ENCODE results near the gene NSMCE3.
A peak's percentile ranks its signal among the peaks of the same experiment; 100 is the strongest.
"Not testable (repeated sequence)": the region's sequence is repeated elsewhere in the genome, so short reads cannot be mapped to it uniquely, and the experiment has no call there.

NSMCE3 gene

GRCh38 chr15:29268706-29269484, 727 bp downstream of the NSMCE3 start:
- peak; percentile 38 for DNase-seq

DNA sequence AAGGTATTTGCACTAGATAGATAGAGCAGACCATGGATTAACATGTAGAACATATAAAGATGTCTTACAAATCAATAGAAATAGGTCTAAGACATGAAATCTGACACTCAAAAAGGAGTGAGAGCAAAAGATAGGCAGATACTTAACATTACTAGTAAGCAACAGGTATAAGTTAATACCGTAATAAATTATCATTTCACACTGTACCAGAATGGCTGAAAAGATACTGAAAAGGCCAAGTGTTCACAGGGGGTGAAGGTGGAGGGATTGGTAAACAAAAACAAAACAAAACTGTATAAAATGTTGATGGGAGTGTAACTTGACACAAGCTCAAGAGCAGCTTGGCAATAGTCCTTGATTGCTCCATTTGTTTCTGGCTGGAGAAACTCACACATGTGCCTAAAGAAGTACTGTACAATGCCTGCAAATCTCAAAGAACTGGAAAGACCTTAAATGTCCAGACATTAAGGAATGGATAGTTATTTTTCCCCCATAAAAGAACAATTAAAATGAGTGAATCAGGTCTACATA, 3.5 kb downstream of the NSMCE3 start:
- DNase-seq, result no peak

GRCh38 chr15:29263289-29263688, 6.3 kb downstream of the NSMCE3 start:
- DNase-seq, result no peak

DNA sequence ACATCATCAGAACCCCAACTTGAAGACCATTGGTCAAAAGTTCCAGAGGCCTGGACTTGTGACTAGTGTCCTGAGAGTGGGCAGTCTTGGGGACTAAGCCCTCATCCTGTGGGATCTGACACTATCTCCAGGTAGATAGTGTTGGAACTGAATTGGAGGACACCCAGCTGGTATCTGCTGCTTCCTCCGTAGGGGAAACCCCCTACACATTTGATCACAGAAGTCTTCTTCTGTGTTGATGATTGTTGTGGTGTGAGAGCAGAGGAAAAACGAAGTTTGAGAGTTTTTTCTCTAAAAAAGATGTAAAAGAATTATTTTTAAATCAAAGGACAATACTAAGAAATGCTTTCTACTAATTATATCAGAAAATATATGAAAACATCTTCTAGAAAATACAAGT, 6.9 kb downstream of the NSMCE3 start:
- DNase-seq, result no peak

DNA sequence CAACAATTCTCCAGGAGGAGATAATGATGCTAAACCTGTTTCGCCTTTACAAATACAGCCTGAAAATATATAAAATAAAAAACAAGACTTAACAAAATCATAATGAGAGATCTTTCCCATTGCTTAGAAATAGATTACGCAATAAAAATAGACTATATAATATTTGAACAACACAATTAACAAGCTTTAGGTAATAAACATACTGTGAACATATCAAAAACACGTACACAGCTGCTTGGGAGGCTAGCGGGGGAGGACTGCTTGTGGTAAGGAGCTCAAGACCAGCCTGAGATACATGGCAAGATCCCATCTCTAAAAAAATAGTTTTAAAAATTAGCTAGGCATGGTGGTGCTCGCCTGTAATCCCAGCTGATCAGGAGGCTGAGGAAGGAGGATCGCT, 8.7 kb downstream of the NSMCE3 start:
- DNase-seq, result no peak

- DNase-seq, result no peak
Measured at GRCh38 chr15:29259233-29259632, 10.4 kb downstream of the NSMCE3 start.

- no peak for DNase-seq
Measured at GRCh38 chr15:29252234-29252633, 17.4 kb downstream of the NSMCE3 start.

DNA sequence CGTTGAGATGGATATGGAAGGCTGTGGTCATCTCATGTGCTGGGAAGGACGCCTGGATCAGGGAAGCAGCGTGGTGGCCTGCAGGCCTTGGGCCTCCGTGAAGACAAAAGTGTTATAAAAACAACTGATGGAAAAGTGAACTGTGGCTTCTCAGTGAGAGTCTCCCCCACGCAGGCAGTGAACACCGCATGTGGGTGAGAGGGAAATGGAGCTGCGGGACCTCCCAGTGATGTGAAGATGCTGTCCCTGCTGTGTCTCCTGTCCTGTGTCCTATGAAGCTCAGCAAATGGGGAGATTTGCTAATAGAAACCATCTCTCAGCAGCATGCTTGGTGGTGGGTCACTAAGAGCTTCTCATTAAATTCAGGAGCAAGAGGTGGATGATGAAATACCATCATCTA, 25.1 kb downstream of the NSMCE3 start:
- DNase-seq, result no peak

GRCh38 chr15:29244123-29244522, 25.5 kb downstream of the NSMCE3 start:
- DNase-seq, result no peak

GRCh38 chr15:29242456-29243242, 27.0 kb downstream of the NSMCE3 start:
- DNase-seq, result no peak

GRCh38 chr15:29241207-29241606, 28.4 kb downstream of the NSMCE3 start:
- no peak for DNase-seq

- DNase-seq, result no peak
Measured at GRCh38 chr15:29239395-29239794, 30.2 kb downstream of the NSMCE3 start.

DNA sequence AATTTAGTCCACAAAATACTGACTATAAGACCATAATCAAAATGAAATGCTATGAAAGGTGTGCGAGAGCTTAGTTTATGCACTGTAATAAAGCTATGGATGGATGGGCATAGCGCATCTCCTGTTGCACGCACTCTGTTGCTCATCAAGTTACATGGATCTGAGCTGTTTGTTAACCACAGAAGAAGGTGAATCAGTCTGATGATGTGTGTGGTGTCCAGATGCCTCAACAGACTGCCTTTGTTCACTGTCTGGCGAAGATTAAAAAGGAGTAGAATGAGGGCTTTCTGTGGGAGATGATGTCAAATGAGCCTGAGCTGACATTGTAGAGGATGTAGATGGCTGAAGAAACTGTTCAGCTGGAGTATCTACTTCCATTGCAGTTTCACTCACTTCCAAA, 36.1 kb downstream of the NSMCE3 start:
- DNase-seq, result no peak

DNA sequence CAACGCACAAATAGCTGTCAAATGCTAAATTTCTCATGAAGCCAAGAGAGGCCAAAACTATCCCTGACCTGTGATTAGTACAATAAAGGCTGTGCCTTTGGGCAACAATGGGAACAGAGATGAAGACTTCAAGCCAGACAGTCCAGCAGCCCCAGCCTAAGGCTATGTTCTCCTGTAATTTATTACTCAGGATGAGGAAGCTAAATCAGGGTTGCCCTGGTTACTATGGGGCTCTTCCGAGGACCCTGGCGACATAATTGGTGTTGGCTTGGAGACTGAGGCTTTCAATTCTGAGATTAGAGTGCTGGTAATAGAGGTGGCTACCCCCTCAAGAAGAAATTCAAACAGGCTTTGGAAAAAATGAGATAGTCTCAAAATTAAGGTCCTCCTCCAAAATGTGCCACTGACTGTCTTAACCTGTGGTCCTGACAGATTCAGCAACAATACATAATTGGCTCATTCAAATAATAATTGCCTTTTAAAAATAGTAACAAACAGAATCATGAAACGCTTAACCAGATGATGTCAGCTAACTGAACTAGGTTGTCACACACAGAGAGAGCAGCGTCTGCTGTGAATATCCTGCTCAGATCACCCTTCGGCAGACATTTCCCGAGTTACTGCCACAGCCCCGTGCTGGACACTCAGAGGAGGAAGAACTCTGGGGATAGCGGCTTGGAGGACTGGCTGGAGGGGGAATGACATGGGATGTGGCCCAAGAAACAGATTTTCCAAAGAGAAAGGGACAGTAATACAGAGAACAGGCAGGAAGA, 43.0 kb downstream of the NSMCE3 start:
- no peak for DNase-seq

DNA sequence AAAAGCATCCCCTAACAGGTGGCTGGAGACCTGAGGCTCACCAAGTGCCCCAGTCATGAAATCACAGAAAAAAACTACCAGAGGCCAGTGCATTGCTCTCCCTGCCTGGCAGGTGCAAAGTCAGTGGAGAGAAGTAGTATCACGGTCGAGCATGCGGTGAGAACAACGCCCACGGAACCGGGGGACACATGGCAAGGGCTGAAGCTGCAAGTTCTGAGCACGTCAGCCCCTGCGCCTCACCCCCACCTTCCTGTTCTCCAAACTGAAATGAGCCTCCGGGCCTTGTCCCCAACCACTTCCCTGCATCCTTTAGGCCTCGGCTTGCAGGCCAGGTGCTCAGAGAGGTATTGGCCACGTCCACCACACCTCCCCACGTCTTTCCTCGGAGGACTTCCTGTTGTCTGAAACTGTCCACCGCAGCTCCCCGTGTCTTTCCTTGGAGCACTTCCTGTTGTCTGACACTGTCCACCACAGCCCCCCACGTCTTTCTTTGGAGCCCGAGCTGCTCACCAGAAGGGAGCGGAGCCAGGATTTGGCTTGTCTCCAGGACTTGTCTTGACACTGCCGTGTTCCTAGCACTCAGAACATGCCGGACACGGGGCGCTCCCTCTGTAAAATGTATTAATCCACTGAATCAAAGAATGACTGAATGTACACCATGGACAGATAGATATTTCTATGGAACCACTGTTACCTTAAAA, 43.9 kb downstream of the NSMCE3 start:
- DNase-seq, result no peak

- DNase-seq, result not testable (repeated sequence)
Measured at GRCh38 chr15:29224987-29225363, 44.6 kb downstream of the NSMCE3 start.

DNA sequence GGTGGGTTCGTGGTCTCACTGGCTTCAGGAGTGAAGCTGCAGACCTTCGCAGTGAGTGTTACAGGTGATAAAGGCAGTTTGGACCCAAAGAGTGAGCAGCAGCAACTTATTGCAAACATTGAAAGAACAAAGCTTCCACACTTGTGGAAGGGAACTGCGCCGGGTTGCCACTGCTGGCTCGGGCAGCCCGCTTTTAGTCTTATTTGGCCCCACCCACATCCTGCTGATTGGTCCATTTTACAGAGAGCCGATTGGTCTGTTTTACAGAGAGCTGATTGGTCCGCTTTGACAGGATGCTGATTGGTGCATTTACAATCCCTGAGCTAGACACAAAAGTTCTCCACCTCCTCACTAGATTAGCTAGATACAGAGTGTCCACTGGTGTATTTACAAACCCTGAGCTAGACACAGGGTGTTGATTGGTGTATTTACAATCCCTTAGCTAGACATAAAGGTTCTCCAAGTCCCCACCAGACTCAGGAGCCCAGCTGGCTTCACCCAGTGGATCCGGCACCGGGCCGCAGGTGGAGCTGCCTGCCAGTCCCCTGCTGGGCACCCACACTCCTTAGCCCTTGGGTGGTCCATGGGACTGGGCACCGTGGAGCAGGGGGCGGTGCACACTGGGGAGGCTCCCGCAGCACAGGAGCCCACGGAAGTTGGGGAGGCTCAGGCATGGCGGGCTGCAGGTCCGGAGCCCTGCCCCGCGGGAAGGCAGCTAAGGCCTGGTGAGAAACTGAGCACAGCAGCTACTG, 45.2 kb downstream of the NSMCE3 start:
- not testable (repeated sequence) for DNase-seq

GRCh38 chr15:29223640-29224039, 46.0 kb downstream of the NSMCE3 start:
- DNase-seq, result no peak

- no peak for DNase-seq
Measured at GRCh38 chr15:29222129-29222853, 47.3 kb downstream of the NSMCE3 start.

DNA sequence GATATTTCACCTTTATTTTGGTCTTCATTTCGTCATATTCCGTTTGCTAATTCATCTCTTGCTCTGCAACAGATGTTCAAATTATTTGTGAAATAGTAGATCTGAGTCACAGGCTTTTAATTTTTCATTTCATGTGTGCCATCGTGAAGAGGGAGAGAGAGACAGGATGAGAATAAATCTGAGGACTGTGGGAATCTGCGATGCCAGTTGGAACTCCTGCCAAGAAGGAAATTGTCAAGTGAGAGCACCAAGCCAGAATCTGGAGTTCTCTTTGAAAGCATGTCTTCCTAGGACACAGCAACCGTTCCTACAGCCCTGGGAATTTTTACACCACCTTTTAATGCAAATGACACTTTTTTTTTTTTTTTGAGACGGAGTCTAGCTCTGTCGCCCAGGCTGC, 48.8 kb downstream of the NSMCE3 start:
- DNase-seq, result no peak

GRCh38 chr15:29216955-29217354, 52.7 kb downstream of the NSMCE3 start:
- DNase-seq, result no peak
